Neural progenitor cell (in vitro differentiated cells): ENCODE data around the gene SLC15A4.

Experiments
- EZH2 ChIP-seq: fragments of 200-600 bp; sonication (generic); IDR thresholded peaks from 2 replicates; pipeline ENCODE4 v1.6.1; 2017; ENCODE audit warnings: antibody characterized with exemption, mild to moderate bottlenecking, moderate library complexity
- TF ChIP-seq, protein P1 (sequence below): fragments of 200-600 bp; sonication (generic); IDR thresholded peaks from 2 replicates; pipeline ENCODE4 v1.5.1; 2017; ENCODE audit warnings: antibody characterized with exemption, mild to moderate bottlenecking

DNA sequence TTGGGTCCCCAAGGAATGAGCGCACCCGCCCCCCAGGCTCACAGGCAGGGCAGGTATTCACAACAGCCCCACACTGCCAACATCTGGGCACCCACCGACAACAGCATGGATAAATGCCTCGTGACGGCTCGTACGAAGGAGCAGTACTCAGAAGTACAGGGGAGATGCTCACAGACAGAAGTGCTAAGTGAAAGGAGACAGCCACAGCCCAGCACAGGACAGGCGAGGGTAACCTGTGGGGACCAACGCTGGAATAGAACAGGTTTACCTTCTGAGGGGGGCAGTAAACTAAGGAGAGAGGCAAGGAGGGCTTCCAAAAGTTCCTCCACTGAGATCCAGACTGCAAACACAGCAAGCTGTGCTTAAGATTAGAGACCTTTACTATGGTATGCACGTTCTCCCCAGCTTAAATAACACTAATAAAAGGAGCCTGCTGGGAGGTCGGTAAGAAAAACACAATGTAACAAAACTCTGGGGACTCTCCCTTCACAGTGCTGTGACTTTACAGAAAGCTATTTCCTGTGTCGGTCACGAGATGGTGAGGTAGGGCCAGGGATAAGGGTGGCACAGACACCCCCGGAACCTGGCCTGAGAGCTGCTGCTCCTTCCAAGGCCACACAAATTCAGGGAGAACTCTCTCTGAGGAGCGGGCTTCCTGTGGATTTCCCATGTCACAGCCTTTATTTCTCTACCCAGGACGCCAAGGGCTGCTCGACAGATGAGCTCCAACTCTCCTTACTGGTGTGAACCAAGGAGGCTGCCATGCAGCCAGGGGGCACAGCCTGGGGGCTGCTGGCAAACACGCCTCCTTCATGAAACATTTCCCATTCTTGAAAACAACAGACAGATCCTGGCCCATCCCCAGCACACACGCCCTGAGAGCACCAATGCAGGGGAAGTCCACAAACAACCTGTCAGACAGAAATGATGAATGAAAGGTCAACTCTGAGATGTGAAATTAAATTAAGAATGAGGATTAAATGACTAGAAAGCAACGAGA lies 26.3 kb downstream of the SLC15A4 start:
- TF ChIP-seq, protein P1, sequence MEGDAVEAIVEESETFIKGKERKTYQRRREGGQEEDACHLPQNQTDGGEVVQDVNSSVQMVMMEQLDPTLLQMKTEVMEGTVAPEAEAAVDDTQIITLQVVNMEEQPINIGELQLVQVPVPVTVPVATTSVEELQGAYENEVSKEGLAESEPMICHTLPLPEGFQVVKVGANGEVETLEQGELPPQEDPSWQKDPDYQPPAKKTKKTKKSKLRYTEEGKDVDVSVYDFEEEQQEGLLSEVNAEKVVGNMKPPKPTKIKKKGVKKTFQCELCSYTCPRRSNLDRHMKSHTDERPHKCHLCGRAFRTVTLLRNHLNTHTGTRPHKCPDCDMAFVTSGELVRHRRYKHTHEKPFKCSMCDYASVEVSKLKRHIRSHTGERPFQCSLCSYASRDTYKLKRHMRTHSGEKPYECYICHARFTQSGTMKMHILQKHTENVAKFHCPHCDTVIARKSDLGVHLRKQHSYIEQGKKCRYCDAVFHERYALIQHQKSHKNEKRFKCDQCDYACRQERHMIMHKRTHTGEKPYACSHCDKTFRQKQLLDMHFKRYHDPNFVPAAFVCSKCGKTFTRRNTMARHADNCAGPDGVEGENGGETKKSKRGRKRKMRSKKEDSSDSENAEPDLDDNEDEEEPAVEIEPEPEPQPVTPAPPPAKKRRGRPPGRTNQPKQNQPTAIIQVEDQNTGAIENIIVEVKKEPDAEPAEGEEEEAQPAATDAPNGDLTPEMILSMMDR = no peak
- TF ChIP-seq EZH2 = no peak
